Peyer's patch (tissue), 4 donors: ENCODE results near the gene FAM53A.

ENCODE experiments used
- CTCF ChIP-seq, 6 experiments: fragments of 450-650 bp in 4 of 6; fragments of 200-600 bp in 2 of 6; sonication (generic) in 1 of 6; IDR thresholded peaks; one replicate each; pipeline ENCODE4 v1.5.1; 2017 to 2019; ENCODE audit warnings: antibody characterized with exemption in 6 of 6, mild to moderate bottlenecking in 3 of 6, moderate library complexity in 1 of 6
- POLR2A ChIP-seq, 2 donors: fragments of 450-650 bp; IDR thresholded peaks; one replicate each; pipeline ENCODE4 v1.5.1; 2017; ENCODE audit warnings: antibody characterized with exemption in 2 of 2, mild to moderate bottlenecking in 2 of 2, moderate library complexity in 2 of 2

GRCh38 chr4:1714303-1715001 is 30.3 kb upstream of the FAM53A start:
- TF ChIP-seq CTCF (IDR thresholded peaks at IDR 0.05) (no peak), POLR2A (IDR thresholded peaks at IDR 0.05) (no peak)
